ENCODE results near the gene CRYAA.

The CRYAA gene

DNA sequence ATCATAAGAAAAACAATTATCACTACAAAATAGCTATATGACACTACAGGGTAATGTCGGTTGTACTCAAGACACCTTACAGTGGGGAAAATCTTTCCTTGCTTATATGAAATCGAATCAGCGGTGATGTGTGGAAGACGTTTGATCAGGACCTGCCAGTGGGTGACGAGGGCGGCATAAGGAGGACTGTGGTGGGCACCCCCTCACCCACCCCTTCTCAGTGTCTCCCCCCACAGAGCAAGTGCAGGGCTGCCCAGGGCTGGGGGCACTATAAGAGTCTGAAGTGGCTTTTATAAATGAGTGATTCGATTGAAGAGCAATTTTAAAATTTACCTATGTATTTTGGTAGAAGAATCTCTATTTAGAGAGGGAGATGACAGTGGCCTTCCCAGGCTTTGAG, 35.8 kb downstream of the CRYAA start:
- DNase-seq = no peak

DNA sequence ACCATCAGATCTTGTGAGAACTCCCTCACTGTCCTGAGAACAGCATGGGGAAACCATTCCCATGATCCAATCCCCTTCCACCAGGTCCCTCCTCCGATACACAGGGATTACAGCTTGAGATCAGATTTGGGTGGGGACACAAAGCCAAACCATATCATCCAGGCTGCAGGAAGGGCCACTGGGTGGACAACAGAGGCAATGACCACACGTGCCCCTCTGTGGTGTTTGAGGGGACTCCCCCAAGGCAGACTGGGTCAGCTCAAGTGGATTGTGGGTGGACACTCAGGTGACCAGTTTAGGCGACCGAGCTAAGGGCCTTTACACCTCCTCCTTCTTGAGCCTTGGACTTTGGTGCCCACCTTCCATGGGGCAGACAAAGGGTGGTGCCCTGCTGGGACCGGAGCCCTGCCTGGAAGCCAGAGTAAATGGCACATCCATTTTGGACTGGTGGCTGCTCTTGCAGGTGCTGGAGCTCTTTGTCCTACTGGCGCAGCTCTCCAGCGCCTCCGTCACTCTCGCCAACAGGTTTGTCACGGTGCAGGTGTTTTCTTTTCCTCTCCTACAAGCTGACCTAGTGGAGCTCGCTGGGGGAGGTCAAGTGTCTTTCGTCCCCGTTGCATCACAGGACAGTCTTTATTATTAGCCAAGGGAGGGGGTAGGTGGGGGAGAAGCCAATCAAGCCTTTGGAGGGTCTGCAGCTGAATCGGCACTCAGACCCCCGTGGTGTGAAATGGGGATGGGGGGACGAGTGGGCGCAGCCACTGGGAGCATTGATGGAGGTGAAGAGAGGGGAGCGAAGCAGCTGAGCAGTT, 37.6 kb downstream of the CRYAA start:
- DNase-seq = no peak

DNA sequence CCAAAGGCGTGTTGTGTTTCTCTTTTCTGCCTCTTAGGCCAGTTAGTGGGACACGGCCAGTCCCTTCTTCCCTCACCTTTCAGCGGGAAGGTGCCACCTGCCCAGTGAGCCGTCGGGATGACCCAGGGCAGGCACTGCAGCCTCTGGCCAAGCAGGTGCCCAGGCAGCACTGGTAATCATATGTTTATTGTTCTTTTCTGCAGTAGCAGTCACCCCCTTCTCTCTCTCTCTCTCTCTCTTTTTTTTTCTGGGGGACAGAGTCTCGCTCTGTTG, 38.2 kb downstream of the CRYAA start:
- no peak for DNase-seq

DNA sequence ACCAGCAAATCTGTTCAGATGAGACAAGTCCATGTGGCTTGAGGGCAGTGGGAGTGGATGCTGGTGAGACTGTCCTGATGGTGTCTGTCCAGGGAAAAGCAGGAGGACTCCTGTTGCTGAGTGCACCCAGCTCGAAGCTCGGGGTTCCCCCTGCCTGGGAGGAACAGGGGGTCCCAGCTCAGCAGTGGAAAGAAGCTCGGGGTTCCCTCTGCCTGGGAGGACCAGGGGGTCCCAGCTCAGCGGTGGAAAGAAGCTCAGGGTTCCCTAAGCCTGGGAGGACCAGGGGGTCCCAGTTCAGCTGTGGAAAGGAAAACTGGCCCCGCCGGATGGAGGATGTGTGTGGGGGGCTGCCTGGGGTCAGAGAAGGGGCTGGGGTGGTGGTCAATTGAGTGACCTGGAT, 39.1 kb downstream of the CRYAA start:
- DNase-seq = no peak

DNA sequence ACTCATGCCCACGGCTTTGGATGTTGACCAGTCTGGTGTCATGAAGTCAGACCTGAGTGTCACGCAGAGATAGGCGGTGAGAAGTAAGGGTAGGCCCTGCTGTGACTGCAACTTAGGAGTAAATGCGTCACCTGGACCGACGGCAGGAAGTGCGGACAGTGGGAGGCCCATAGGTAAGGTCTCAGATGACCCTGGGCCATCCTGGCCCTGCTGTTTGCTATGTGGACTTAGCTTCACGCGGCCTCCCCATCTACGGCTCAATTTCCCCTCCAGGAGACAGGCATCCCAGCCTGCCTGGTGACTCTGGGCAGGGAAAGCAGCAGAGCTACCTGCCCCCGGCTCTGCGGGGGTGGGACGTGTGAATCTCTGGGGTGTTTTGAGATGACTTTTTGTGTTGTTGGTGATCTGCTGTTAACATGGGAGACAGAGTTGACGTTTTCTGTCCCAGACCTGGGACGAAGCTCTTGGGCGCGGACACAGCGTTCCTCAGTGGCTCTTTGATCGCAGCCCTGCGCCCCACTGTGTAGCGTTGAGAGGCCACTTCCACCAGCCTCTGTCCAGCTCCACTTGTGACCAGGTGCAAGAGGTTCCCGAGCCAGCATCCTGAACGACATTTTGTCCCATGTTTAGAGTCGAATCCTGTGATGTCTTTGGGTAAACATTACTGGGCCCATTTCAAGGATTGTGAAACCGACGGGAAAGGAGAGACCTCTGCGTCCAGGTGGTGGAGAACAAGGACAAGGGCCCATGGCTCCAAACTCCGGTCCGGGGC, 39.9 kb downstream of the CRYAA start:
- DNase-seq = no peak

DNA sequence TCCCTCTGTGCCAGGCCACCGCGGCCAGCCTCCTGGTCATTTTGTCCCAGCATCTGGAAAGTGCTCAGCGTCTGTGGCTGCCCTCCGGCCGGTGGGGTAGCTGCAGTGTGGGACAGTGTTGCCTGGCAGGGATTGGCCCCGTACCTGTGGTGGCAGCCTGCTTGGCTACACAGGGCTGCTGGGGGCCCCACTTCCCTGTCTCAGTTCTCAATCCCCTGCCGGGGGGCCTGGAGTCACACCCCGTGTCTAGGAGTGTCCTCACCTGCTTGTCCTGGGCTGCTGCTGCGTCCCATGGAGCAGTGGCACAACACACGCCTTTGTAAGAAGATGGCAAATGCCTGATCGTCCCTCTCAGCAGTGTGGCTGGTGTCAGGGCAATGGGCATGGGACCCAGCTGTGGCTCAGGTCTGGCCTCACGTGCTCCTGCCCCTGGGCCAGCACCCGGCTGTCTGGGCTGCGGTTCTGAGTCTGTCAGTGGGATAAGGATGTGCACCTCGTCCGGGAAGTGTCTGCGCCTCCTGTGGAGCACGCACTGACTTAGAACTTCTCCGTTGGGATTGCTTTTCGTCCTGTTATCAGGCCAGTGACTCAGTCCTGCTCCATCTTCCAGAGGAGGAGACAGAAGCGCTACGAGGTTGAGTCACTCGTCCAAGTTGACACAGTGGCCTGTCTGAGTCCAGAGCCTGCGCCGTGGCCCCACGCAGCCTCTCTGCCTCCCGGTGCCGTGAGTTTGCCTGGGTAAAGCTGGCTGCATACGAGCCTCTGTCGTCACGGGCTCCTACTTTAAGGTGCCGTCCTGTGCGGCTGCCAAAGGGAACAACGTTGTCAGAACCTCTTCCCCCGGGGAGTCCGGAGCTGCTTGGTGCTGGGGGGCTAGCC, 41.0 kb downstream of the CRYAA start:
- no peak for DNase-seq

DNA sequence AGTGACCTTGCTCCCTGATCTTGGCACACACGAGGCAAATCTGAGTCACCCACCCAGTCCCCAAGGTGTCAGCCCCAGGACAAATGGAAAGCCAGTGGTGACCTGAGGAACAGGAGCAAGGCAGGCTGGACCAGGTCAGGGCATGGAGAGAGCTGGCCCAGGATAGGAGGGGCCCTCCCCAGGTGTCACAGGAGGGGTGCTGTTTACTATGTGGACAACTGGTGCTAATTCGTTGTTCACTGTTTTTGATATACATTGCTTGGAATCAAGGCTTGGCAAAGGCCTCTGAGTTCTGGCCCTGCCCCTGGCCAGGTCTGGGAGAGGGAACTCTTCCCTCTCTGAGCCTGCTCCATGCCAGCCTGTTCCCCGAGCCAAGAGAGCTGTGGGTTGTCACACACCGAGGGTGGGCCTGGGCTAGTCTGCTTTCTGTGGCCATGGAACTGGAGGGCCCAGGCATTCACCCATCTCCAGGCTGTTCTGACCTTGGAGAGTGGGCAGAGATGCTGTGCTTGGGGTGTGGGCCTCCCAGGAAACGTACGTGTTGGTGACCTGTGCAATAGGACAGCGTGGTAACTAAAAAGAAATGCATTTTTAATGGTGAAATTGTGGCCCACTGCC, 41.8 kb downstream of the CRYAA start:
- no peak for DNase-seq

DNA sequence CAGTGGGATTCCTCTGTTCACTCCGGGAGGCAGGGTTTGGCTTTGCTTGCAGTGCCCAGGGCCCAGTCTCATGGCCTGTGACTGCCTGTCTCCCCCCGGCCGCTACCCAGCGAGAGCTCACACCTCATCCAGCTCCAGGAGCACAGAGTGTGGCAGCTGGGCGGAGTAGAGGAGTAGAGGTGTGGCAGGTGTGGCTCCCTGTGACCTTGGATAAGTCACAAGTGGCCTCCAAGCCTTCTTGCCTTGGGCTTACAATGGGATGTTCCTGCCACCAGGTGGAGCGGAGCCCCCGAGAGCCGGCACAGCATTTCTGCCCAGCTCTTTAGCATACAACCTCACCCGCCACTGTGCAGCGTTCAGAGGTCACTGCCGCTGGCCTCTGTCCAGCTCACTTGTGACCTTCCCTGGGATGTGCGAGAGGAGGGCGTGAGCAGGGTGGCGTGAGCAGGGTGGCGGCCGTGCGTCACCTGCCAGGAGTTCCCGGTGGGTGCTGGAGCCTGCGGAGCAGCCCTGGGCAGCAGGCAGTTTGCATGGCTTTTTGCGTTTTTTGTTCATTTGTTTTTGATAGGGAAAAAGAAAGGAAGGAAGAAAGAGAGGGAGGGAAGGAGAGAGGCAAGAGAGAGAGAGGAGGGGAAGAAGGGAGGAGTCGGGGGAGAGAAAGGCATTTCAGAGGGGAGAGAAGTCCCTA, 42.4 kb downstream of the CRYAA start:
- no peak for DNase-seq

DNA sequence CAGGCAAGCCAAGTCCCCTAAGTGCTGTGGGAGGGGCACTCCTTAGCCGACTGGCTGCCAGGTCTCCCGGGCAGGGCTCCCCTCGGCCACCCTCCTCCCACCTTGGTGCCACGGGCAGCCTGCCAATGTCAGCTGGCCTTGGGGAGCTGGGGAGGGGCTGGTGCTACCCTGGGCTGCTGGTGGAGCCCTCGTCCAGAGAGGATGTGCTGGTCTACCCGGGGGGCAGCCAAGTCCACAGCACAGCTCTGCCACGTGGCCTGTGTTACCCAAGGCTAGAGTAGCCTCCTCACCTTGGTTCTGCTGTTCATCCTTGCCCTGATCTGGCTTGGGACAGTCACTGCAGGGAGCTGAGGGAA, 42.9 kb downstream of the CRYAA start:
- DNase-seq = no peak
